KOPT-K1 (cell line): ENCODE measurements around the gene ALG9.

Source experiments
- H3K27ac ChIP-seq: fragments of 200-600 bp; sonication (generic); 2 replicates; pipeline ENCODE4 v1.5.1; 2016; ENCODE audit warnings: antibody characterized with exemption, mild to moderate bottlenecking, low read depth, low read length; ENCODE audit not compliant: poor library complexity, severe bottlenecking
- H3K36me3 ChIP-seq: fragments of 200-600 bp; sonication (generic); 2 replicates; pipeline ENCODE4 v1.5.1; 2017; ENCODE audit warnings: antibody characterized with exemption, mild to moderate bottlenecking, low read length, moderate library complexity; ENCODE audit not compliant: insufficient read depth
- H3K9me3 ChIP-seq: fragments of 200-600 bp; sonication (generic); 2 replicates; pipeline ENCODE4 v1.5.1; 2017; ENCODE audit warnings: antibody characterized with exemption, low read length, mild to moderate bottlenecking; ENCODE audit not compliant: insufficient read depth, poor library complexity, severe bottlenecking

The ALG9 gene

GRCh38 chr11:111870886-111871692 lies at the start of gene ALG9:
ALG9 (minus strand) TSS chr11:111871581; CDS start chr11:111871482, 99 bp downstream.
- H3K9me3 ChIP-seq, result no peaks in the 10 kb centered on the region
- peaks cover 41% of the 10 kb centered on the region for H3K36me3 ChIP-seq
- H3K27ac ChIP-seq, result peak within 1 kb of the TSS; percentile 66

- H3K9me3 ChIP-seq, result no peaks in the 10 kb centered on the region
- no peaks in the 10 kb centered on the region for H3K36me3 ChIP-seq
- H3K27ac ChIP-seq, result no peak overlapping the region
Observed at GRCh38 chr11:111920908-111921307, 49.5 kb upstream of the ALG9 start.

DNA sequence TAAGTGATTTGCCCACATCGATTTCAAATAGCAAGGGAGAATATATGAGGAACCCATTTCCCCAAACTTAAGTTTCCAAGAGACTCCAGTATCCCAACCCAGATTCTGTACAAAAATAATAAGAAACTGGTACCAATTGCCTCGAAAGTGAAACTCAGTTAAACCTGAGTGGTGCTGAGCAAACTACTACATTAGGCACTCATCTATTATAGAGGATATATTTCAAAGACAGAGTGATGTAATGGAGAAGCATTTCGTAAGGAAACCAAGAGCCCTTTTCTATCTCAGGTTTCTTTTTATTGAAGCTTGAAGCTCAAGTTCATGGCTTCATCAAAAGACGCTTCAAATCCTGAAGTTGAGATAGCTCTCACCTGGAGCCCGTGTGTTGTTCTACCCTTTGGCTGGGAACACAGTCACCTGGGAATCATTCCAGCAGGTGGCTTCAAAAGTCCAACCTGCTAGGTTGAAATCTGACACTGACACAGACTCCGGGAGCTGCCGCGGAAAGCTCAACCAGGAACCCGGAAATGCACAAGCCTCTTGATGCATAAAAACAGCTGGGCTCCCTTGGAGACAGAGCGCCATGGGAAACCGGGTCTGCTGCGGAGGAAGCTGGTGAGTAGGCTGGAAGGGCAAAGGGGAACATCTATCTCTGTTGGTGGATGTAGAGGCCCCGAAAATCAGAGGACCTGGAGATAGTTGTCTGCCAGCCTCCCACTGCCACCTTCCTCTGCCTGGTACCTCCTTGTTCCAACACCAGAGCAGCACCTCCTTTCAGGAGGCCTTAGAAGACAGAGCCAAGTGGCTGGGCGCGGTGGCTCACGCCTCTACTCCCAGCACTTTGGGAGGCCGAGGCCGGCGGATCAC lies 47.2 kb upstream of the ALG9 start, which contains the start of gene C11orf52:
Gene C11orf52, plus strand, starts transcription at position 524 of the 867 bp plus-strand sequence. Its CDS starts 60 bp downstream, at position 584.
- Histone ChIP-seq H3K27ac (no peak within 1 kb of the TSS), H3K9me3 (no peaks in the 10 kb centered on the region), H3K36me3 (no peaks in the 10 kb centered on the region)

GRCh38 chr11:111917788-111918187 lies 46.4 kb upstream of the ALG9 start:
- H3K27ac ChIP-seq, result no peak overlapping the region

GRCh38 chr11:111917312-111917711 lies 45.9 kb upstream of the ALG9 start:
- no peaks in the 10 kb centered on the region for H3K9me3 ChIP-seq
- H3K27ac ChIP-seq, result no peak overlapping the region
- no peaks in the 10 kb centered on the region for H3K36me3 ChIP-seq

More at GRCh38 chr11:111917788-111918187, 46.4 kb upstream of the ALG9 start:
- Histone ChIP-seq H3K9me3 (no peaks in the 10 kb centered on the region), H3K36me3 (no peaks in the 10 kb centered on the region)

- Histone ChIP-seq H3K36me3 (no peaks in the 10 kb centered on the region), H3K27ac (no peak overlapping the region), H3K9me3 (no peaks in the 10 kb centered on the region)
Observed at GRCh38 chr11:111916768-111917167, 45.4 kb upstream of the ALG9 start.

DNA sequence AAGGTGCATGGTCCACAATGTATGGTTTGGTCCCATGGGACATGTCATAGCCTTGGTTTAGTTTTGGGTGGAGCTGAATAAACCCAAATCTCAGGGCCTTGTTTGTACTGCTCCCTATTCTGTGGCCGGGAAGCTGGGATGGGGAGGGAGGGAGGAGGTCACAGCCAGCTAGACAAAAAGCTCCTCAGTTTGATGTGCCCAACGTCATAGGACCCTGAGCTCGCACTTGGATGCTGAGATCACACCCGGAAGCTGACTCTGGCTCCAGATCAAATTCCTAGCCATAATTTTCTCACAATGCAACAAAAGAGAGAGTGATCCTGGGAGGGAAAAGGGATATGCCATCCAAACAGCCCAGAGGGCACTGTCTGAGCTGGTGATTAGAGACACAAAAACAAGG lies 42.6 kb upstream of the ALG9 start:
- H3K27ac ChIP-seq, result no peak overlapping the region
- no peaks in the 10 kb centered on the region for H3K36me3 ChIP-seq
- no peaks in the 10 kb centered on the region for H3K9me3 ChIP-seq

GRCh38 chr11:111913031-111913861 lies 41.9 kb upstream of the ALG9 start:
- Histone ChIP-seq H3K9me3 (no peaks in the 10 kb centered on the region), H3K36me3 (no peaks in the 10 kb centered on the region), H3K27ac (no peak overlapping the region)

DNA sequence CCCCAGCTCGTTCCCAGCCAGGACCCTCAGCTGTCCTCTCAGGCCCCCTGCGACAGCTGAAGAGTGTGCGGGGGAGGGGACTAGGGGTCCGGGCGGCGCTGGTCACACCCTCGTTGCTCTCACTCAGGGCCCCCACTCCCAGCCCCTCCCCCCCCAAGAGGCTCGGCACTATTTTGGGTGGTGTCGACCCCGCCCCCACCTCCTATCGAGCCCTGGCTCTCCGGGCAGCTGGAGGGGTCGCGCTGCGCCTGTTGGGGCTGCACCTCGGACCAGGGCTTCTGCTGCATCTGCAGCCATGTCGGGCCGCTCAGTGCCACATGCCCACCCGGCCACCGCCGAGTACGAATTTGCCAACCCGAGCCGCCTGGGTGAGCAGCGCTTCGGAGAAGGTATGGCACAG lies 41.2 kb upstream of the ALG9 start, which contains the start of gene HSPB2:
Gene HSPB2, plus strand, starts transcription at position 200 of the 400 bp plus-strand sequence. Its CDS starts 96 bp downstream, at position 296.
- H3K9me3 ChIP-seq, result no peaks in the 10 kb centered on the region
- H3K36me3 ChIP-seq, result no peaks in the 10 kb centered on the region
- H3K27ac ChIP-seq, result no peak within 1 kb of the TSS

- Histone ChIP-seq H3K9me3 (no peaks in the 10 kb centered on the region), H3K27ac (no peak within 1 kb of the TSS)
Observed at GRCh38 chr11:111911563-111912401, 40.4 kb upstream of the ALG9 start, which contains the start of gene CRYAB. CRYAB (minus strand) TSS chr11:111911770; CDS start chr11:111911724, 46 bp downstream.

DNA sequence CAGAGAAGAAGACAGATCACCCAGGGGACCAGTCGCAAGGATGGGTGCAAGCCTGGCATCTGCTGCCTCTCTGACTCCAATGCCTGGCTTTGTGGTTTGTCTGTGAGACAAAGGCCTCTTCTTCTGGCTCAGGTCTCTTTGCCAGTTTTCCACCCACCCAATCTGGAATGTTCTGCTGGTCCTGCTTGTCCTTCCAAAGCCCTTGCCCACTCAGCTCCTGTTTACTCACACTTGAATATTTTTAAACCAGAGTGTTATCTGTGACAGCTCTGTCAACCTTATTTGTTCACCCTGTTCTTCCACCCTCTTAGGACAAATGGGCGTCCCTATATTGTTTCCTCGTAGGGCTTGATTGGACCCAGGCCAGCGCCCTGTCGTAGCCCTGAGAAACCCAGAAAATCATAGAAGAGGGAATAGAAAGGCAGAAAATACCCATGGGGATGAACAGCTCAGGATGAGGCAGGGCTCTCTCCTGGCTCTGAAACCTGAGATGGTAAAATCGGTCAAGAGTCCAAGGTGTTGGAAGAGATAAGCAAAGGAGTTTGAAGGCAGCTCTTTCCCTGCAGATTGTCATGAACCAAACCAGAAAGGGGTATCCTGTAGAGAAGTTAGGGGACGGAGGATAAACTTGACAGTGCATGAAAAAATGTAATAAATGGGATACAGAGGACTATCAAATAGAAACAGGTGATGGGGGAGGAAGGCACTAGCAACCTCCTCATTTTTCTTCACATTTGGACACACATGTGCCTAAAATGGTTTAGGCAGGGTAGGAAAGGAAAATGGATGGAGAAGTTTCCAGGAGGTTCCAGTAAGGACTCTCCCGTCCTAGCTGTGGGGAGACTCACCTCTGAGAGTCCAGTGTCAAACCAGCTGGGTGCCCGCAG lies 39.5 kb upstream of the ALG9 start:
- Histone ChIP-seq H3K9me3 (no peaks in the 10 kb centered on the region), H3K27ac (no peak overlapping the region)

More at GRCh38 chr11:111911563-111912401, 40.4 kb upstream of the ALG9 start, which contains the start of gene CRYAB:
- H3K36me3 ChIP-seq, result no peaks in the 10 kb centered on the region

GRCh38 chr11:111909378-111909777 lies 38.0 kb upstream of the ALG9 start:
- peaks cover 6% of the 10 kb centered on the region for H3K9me3 ChIP-seq
- H3K36me3 ChIP-seq, result no peaks in the 10 kb centered on the region
- no peak overlapping the region for H3K27ac ChIP-seq

More for the DNA sequence above, 39.5 kb upstream of the ALG9 start:
- H3K36me3 ChIP-seq, result no peaks in the 10 kb centered on the region
